ENCODE measurements around the gene SLC31A1.

SLC31A1 gene

DNA sequence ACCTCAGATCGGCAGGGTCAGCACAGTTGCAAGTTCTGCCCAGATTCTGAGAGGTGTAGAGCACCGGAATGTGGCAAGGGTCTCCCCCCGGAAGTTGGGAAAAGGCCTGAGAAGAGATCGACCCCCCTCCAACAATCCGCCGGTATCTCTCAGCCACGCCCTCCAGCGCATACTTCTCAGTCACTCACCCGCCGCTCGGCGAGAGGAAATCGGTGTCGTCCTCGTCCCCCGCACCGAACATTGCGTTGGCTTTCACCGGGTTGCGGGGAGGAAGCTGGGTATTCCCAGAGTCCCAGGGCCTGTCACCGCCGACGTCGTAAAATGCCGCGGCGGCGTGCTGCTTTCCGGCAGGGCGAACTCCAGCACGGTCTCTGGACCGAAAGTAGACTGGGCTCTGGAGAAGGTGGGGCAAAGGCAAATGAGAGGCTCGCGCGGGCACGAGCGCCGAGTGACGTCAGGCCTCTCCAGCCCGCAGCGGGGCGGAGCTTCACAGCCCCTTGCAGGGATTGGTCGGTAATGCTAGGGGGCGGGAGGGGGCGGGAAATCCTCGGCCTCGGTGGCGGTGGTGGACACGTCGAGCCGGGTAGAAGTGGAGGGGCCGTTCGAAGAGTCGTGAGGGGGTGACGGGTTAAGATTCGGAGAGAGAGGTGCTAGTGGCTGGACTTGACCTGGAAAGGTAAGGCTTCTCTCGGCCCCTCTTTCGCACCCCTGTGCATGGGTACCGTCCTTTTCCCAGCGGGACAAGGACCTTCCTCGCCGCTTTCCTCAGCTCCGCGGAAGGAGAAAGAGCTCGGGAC, at the start of gene SLC31A1, which contains the start of gene FKBP15:
SLC31A1 (plus strand) TSS at position 542 of the 797 bp plus-strand sequence. CDS start 34,605 bp downstream, outside the sequence.
FKBP15 (minus strand) TSS at position 275 of the 797 bp plus-strand sequence; CDS start at position 241, 34 bp downstream.
- FAIRE-seq, result peak; percentile 95

DNA sequence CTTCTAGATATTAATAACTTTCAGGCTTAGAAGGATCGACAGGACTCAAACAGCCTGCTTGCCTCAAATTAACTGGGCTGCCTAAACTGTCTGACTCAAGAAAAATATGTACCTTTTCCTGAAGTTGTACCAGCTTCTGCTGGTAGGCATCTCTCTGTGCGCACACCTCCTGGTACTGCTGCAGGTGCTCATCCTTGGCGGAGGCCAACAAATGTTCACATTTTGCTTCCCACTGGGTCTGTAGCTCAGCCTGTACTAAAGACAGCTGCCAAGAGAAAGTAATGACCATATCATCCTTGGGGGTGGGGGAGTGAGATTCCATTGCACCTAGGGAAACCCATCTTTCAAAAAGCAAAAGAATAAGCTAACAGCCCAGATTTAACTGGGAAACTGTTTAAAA, 48.0 kb upstream of the SLC31A1 start:
- FAIRE-seq, result no peak

- no peak for FAIRE-seq
These were observed 44.5 kb upstream of the SLC31A1 start for GRCh38 chr9:113176803-113177202.

DNA sequence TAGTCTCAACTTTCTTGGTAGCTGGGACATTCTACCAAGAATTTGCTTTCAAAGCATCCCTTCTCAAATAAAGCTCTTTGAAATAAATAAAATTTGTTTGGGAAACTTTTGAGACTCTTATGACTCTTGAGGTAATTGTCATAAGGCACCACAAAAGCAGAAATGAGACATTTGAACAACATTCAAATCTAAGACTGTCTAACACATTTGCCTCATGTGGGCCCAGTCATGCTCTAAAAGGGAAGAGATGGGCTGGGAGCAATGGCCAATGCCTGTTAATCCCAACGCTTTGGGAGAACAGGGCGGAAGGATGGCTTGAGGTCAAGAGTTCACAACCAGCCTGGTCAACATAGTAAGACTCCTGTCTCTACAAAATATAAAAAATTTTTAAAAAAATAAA, 44.1 kb upstream of the SLC31A1 start:
- FAIRE-seq, result no peak

DNA sequence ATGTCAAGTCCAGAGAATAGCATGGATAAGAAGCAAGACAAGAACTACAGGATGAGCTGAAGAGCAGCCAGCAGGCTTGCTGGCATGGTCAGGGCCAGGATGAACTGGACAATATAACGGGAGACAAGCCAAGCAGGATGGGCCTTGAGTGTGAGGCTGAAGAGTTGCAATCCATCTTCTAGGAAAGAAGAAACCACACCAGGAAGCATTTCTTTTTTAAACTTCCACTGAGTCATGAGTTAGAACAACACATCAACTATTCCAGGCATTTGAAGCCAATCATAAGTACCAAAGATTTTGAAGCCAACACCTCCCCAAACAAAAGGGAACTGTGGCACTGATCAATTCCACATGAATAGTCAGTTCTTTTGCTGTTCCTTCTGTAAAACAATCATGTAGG, 43.3 kb upstream of the SLC31A1 start:
- no peak for FAIRE-seq

DNA sequence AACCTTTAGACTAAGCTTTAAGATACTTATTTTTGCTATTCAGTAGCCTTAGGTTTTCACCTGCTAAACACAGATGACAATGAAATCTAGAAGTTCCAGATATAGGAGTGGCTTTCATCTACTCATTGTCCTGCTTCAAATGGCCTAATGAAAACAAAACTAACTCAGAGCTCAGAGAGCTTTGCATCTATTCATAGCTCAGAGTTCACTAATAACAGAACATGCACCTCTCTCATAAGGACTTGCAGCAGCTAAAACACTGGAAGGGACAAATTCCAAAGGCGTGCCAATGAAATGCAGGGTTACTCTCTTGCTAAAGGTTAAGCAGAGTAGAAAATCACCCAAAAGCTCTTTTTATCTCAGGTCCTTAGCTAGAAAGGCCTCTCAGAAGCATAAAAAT, 41.5 kb upstream of the SLC31A1 start:
- FAIRE-seq, result no peak

DNA sequence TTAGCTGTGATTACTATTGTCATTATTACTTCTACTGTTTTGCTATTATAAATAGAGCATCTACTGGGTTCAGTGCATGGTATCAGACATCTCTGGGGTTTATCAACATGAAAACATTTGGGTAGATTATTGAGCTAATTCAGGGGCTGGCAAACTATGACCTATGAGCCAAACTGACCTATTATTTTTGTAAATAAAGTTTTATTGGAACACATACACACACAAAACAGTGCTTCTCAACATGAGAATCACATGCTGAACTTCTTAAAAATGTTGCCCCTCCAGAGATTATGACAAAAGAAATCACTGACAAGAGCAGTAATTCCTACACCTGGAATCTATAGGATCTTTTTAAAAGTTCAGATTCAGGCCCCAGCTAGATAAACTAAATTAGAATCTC, 40.2 kb upstream of the SLC31A1 start:
- FAIRE-seq, result no peak

DNA sequence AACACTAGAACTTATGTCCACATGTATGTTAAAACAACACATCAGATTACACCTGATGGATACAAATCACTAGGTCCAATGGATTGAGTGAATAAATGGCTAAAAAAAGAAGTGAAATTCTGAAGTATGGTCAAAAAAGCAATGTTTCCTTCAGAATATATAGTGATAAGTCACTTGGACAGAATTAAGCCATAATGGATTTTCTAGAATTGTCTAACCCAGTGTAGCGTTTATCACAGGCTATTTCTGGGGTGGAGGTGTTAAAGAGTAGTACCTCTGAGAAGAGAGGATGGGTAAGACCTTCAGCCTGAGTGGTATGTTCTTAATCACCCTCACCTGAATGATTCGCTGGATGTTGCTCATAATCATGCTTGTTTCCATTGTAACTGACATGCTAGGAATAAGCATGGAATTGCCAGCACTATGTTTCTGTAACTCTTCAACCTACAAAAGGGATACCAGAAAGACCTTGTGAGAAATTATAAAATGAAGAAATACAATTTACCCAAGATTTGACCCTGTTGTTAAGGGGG, 37.3 kb upstream of the SLC31A1 start:
- no peak for FAIRE-seq

DNA sequence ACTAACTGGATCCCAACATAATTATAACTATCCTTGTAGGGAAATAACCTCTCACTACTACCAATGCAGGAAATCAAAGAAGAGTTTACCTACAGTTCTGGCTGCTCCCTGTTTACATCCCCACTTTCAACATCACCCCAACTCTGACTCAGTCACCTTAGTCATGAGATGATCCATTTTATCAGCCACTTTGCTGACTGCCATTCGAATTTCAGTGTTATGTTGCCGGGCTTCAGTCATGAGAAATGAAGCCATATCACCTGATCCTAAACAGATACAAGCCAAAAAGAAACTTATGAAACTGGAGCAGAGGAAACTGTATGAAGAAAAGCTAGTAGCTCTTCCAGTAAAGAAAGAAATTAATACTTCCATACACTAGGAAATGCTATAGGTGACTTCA, 36.8 kb upstream of the SLC31A1 start:
- no peak for FAIRE-seq

GRCh38 chr9:113185271-113185670, 36.1 kb upstream of the SLC31A1 start:
- no peak for FAIRE-seq

GRCh38 chr9:113186137-113186755, 35.1 kb upstream of the SLC31A1 start:
- no peak for FAIRE-seq

- FAIRE-seq, result no peak
These were observed 33.3 kb upstream of the SLC31A1 start for GRCh38 chr9:113187929-113188595.

DNA sequence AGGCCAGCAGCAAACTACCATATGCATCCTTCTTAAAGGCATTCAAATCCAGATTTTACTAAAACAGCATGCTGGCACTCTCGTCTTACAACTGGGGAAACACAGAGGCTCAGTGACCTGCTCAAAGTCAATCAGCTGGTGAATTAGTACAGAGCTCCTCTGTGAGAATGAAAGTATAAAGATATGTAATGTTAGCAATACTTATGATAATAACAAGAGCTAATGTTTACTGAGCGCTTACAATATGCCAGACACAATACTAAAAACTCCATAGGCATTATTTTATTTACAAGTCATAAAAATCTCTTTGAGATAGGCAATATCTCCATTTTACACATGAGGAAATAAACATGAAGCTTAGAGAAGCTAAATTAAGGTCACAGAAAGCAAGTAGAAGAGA, 28.9 kb upstream of the SLC31A1 start:
- no peak for FAIRE-seq

DNA sequence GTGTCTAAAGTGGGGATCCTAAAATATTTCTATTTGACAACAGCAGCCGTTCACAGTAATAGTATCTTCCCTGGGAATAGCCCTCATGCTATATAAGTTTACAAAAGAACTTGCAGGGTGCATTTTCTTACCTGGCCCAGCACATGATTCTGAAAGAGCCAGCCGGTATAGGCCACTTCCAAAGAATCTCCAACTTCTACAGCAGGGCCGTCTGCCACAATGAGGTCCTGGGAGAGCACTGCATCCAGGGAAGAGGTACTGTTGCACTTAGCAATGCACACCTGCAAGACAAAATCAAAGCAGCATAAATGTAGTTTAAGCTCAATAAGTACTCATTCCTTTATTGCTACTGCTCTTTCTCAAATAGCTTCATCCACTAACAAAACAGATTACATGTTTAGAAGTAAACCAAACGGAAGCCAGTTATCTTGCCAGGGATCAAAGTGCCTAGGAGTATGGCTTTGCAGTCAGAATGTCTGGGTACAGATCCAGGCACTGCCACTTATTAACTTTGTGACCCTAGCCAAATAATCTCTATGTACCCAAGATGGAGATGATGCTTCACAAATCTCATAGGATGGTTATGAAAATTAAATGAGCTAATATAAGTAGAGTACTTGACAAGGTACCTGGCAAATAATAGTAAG, 21.5 kb upstream of the SLC31A1 start:
- FAIRE-seq, result no peak

DNA sequence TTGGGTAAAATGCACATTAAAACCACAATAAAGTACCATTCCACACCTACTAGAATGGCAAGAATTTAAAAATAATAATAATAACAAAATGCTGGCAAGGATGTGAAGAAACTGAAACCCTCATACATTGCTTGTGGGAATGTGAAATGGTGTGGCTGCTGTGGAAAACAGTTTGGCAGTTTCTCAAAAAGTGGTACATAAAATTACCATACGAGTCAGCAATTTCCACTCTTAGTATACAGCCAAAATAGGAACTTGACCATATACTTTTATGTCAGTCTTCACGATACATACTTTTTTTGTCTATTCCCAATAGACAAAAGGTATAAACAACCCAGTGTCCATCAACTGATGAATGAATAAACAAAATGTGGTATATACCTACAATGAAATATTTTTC, 15.9 kb upstream of the SLC31A1 start:
- FAIRE-seq, result no peak

- no peak for FAIRE-seq
These were observed 15.5 kb upstream of the SLC31A1 start for GRCh38 chr9:113205861-113206260.

DNA sequence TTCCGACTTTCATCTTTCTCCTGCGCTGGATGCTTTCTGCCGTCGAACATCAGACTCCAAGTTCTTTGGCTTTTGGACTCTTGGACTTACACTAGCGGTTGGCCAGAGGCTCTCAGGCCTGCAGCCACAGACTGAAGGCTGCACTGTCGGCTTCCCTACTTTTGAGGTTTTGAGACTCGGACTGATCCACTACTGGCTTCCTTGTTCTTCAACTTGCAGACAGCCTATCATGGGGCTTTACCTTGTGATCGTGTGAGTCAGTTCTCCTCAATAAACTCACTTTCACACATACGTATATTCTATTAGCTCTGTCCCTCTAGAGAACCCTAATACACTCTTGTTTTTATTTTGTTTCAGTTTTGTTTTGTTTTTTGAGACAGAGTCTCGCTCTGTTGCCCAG, 10.5 kb upstream of the SLC31A1 start:
- FAIRE-seq, result no peak

GRCh38 chr9:113215132-113215531, 6.2 kb upstream of the SLC31A1 start:
- no peak for FAIRE-seq

DNA sequence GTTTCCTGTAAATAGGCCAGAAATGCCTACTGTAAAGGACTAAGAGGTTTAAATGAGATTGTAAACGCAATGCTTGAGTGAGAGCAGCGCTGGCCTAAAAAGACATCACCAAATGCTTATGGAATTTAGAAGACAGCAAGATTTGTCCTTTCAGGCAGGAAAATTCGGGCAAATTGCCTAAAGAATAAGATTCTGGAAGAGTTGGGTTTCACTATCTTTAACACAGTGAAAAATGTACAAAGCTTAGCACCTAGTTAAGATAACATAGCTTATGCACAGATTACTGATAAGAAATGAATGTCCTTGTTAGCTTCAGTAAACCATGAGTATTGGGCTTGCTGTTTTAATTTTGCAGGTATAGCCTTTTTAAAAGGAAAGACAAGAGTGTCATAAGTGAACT, 4.9 kb upstream of the SLC31A1 start:
- no peak for FAIRE-seq

DNA sequence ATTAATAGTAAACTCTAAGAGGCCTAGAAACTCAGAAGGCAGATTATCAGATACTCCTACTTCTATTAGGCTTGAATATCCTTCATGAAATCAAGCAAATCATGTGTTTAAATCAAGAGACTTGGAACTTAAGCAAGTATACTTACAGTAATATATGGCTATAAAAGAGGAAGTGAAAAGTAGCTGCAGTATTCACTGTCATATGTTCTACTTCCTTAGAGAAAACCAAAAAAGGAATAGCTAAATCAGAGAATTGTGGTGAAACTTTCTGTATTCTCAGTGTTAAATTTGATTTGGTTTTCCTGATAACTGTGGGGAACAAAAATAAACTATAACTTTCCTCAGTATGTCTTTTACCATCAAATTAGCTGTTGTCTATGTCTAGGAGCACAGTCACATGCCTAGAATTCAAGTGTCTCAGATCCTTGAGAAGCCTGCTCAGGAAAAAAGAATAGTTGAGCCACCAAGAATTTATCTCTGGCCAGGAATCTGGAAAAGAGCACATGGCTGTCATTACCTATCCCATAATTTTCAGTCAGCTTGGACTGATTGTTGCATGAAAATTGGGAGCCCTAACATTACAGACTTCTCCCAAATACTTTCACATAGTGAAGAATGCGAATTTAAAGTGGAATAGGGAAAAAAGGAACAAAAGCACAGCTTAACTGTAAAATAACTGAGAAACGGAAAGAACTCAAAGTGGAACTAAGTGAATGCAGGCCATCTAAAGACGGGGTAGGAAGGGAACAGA, 2.0 kb upstream of the SLC31A1 start:
- no peak for FAIRE-seq

DNA sequence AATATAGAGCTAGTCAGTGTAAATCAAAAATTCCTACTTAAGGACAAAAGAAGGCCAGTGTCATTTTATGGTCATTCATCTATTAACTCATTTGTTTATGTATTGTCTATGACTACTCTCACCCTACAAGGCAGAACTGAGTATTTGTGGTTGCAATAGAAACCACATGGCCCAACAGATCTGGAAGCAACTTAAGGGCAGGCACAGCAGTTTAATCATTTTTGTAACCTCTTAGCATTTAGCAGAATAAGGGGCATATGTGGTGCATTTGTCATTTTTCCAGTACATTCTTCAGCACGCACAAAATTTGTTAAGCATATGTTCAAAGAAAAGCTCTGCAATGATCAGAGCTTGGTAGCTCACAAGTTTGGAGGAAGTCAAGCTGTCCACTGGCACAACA, 1.4 kb upstream of the SLC31A1 start:
- FAIRE-seq, result no peak

- no peak for FAIRE-seq
These were observed 809 bp upstream of the SLC31A1 start for GRCh38 chr9:113220467-113221002.
